ENCODE data around the gene LPCAT1.

- TF ChIP-seq POLR2A (IDR thresholded peaks at IDR 0.05), result no peak
- TF ChIP-seq CTCF (IDR thresholded peaks at IDR 0.05), result no peak
Observed at GRCh38 chr5:1481266-1481958, 42.3 kb downstream of the LPCAT1 start.

All from lower leg skin (tissue), 3 donors.